Smooth muscle cell (in vitro differentiated cells): ENCODE data around the gene INTS7. TPM values are rescaled to one million over a fixed set of nuclear protein-coding genes. Genes with fewer than 3 reads are reported as not detected.

Experiments
- DNase-seq: peaks from one replicate; lab custom pipeline; 2025; ENCODE audit not compliant: unreplicated experiment; lab: John Stamatoyannopoulos, UW
- H2AFZ ChIP-seq: fragments of 200-600 bp; sonication (generic); 2 replicates; pipeline ENCODE4 v1.6.0; 2016; ENCODE audit warnings: antibody characterized with exemption, low read depth, mild to moderate bottlenecking
- H3F3A ChIP-seq: fragments of 200-600 bp; sonication (generic); 2 replicates; pipeline ENCODE4 v1.6.0; 2017; ENCODE audit warnings: antibody characterized with exemption, low read depth
- H3K27ac ChIP-seq: fragments of 200-600 bp; sonication (generic); 2 replicates; pipeline ENCODE4 v1.5.1; 2016; ENCODE audit warnings: low read depth, mild to moderate bottlenecking
- H3K27me3 ChIP-seq: fragments of 200-600 bp; sonication (generic); 2 replicates; pipeline ENCODE4 v1.6.1; 2016; ENCODE audit warnings: low read depth, mild to moderate bottlenecking
- H3K36me3 ChIP-seq: fragments of 200-600 bp; sonication (generic); 2 replicates; pipeline ENCODE4 v1.5.1; 2016; ENCODE audit warnings: low read depth
- H3K4me1 ChIP-seq: fragments of 200-600 bp; sonication (generic); 2 replicates; pipeline ENCODE4 v1.5.1; 2016; ENCODE audit warnings: low read depth
- H3K4me2 ChIP-seq: fragments of 200-600 bp; sonication (generic); 2 replicates; pipeline ENCODE4 v1.6.0; 2016; ENCODE audit warnings: mild to moderate bottlenecking
- H3K4me3 ChIP-seq: fragments of 200-600 bp; sonication (generic); 2 replicates; pipeline ENCODE4 v1.5.1; 2016; ENCODE audit warnings: mild to moderate bottlenecking
- H3K79me2 ChIP-seq: fragments of 200-600 bp; sonication (generic); 2 replicates; pipeline ENCODE4 v1.6.0; 2016; ENCODE audit warnings: low read depth, mild to moderate bottlenecking
- H3K9ac ChIP-seq: fragments of 200-600 bp; sonication (generic); 2 replicates; pipeline ENCODE4 v1.6.0; 2016; ENCODE audit warnings: low read depth
- H3K9me3 ChIP-seq: fragments of 200-600 bp; sonication (generic); replicated peaks from 2 replicates; pipeline ENCODE4 v1.5.1; 2016; ENCODE audit warnings: low read depth
- H4K20me1 ChIP-seq: fragments of 200-600 bp; sonication (generic); 2 replicates; pipeline ENCODE4 v1.6.0; 2016; ENCODE audit warnings: low read depth
- WGBS: methylation state at CpG from one replicate; pipeline ENCODE4 v1.1.7; 2016; ENCODE audit warnings: low lambda C conversion rate; 5-methylcytosine and 5-hydroxymethylcytosine counted together
- polyA plus RNA-seq: library from polyadenylated mRNA; unstranded; fragments of >200 nt; fragmentation: Nextera tagmentation; extraction: Ambion mirVana; gene quantifications from 2 replicates; pipeline ENCODE4 v1.2.1, GENCODE V29; 2016
- total RNA-seq: library from RNA; depleted of rRNA; stranded (reverse); fragments of >200 nt; gene quantifications from 2 replicates; pipeline ENCODE4 v1.2.3, GENCODE V29; 2014
- TF ChIP-seq, protein P1 (sequence below): fragments of 200-600 bp; sonication (generic); IDR thresholded peaks from 2 replicates; pipeline ENCODE4 v1.5.1; 2017; ENCODE audit warnings: borderline replicate concordance, mild to moderate bottlenecking, antibody characterized with exemption; ENCODE audit not compliant: insufficient read depth, poor library complexity, severe bottlenecking

The INTS7 gene
- total and polyA plus RNA-seq, 2 experiments from 2014 or later = 5.9 to 9.5 TPM

DNA sequence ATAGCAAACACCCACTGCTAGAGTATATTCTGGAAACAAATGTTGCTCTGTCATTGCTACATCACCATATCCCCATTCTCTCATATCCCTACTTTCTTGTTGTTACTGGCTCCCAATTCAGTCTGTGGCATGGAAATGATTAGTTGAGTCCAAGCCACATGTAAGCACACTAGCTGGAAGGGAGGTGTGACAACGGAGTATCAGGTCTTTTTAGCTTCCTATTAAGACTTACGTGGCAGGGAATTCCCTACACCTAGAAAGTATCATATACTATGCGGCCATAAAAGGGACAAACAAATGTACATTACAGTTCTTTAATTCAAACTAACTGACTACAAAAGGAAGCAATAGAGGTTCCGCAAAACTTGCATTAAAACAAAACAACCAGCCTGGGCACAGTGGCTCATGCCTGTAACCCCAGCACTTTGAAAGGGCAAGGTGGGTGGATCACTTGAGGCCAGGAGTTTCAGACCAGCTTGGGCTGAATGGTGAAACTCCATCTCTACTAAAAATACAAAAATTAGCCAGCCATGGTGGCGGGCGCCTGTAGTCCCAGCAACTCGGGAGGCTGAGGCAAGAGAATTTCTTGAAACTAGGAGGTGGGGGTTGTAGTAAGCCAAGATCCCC, 48.6 kb downstream of the INTS7 start:
- Histone ChIP-seq H3K9me3 (no peaks in the 10 kb centered on the region), H3K9ac (no peak overlapping the region), H3F3A (no peaks in the 10 kb centered on the region), H3K79me2 (no peaks in the 10 kb centered on the region), H3K4me3 (no peak overlapping the region), H2AFZ (no peak overlapping the region), H3K36me3 (peaks cover 5% of the 10 kb centered on the region), H3K4me2 (no peak overlapping the region), H4K20me1 (no peaks in the 10 kb centered on the region), H3K27ac (no peak overlapping the region), H3K27me3 (no peaks in the 10 kb centered on the region), H3K4me1 (no peaks in the 10 kb centered on the region)
- WGBS = 96% methylated on average over 7 of the region's 7 CpGs
- TF ChIP-seq, protein P1, sequence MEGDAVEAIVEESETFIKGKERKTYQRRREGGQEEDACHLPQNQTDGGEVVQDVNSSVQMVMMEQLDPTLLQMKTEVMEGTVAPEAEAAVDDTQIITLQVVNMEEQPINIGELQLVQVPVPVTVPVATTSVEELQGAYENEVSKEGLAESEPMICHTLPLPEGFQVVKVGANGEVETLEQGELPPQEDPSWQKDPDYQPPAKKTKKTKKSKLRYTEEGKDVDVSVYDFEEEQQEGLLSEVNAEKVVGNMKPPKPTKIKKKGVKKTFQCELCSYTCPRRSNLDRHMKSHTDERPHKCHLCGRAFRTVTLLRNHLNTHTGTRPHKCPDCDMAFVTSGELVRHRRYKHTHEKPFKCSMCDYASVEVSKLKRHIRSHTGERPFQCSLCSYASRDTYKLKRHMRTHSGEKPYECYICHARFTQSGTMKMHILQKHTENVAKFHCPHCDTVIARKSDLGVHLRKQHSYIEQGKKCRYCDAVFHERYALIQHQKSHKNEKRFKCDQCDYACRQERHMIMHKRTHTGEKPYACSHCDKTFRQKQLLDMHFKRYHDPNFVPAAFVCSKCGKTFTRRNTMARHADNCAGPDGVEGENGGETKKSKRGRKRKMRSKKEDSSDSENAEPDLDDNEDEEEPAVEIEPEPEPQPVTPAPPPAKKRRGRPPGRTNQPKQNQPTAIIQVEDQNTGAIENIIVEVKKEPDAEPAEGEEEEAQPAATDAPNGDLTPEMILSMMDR = no peak
- DNase-seq = no peak

DNA sequence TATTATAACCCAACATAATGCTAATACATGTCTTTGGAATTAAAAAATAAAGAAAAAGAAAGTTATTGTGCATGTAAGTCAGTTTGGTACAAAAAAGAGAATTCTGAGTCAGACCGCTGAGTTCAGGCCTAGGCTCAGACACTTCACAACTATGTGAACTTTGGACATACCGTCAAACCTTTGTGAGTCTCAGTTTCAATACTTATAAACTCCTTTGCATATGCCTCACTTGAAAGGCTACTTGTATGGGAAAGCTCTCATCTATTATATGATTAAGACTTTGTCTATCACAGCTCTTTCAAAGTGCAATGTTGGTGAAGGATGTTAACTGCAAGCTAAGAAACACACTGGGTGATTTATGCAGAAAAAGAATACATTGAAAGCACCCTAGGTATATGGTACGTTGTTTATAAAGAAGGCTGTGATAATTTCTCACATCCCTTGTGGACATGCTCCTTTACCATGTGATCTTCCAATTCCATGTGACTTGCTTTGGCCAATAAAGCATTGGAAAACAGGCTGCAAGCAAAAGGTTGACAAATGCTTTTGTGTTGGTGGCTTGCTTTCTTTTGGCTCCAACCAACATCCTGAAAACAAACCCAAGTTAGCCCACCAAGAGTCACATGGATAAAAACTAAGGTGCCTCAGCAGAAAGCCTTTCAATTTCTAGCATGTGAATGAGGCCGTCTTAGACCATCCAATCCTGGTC, 49.6 kb downstream of the INTS7 start:
- WGBS = 98% methylated on average over 4 of the region's 4 CpGs
- TF ChIP-seq, protein P1 = no peak
- H3K4me3 ChIP-seq = no peak overlapping the region
- no peak overlapping the region for H2AFZ ChIP-seq
- H3K79me2 ChIP-seq = no peaks in the 10 kb centered on the region
- DNase-seq = no peak
- no peak overlapping the region for H3K4me2 ChIP-seq
- no peaks in the 10 kb centered on the region for H3F3A ChIP-seq
- H3K27me3 ChIP-seq = no peaks in the 10 kb centered on the region
- no peak overlapping the region for H3K9ac ChIP-seq
- H3K27ac ChIP-seq = no peak overlapping the region
- H3K4me1 ChIP-seq = no peaks in the 10 kb centered on the region
- no peaks in the 10 kb centered on the region for H3K9me3 ChIP-seq
- peaks cover 5% of the 10 kb centered on the region for H3K36me3 ChIP-seq
- H4K20me1 ChIP-seq = no peaks in the 10 kb centered on the region

DNA sequence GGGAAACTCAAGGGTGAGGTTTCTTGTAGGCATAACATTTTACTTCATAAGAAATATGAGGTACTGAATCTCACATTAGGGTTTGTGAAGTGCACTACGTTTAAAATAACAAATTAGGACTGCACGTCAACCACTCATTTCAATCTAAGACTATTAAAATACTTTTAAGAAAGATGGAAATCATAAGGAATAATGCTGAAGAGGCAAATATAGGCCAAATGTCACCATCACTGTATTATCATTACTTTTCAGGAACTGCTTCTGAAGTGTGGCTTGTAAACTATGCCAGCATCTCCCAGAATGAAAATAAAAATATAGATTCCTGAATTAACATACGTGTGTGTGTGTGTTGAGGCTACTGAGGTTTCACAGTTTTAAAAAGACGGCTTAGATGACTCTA, 56.8 kb downstream of the INTS7 start:
- H3K4me1 ChIP-seq = no peaks in the 10 kb centered on the region
- no peaks in the 10 kb centered on the region for H3K27me3 ChIP-seq
- H3K79me2 ChIP-seq = no peaks in the 10 kb centered on the region
- H3K4me2 ChIP-seq = no peak overlapping the region
- H3K4me3 ChIP-seq = no peak overlapping the region
- TF ChIP-seq, protein P1 = no peak
- H4K20me1 ChIP-seq = no peaks in the 10 kb centered on the region
- peaks cover 4% of the 10 kb centered on the region for H3K36me3 ChIP-seq
- WGBS = 98% methylated on average over 4 of the region's 4 CpGs
- no peak overlapping the region for H3K9ac ChIP-seq
- H2AFZ ChIP-seq = no peak overlapping the region
- H3K9me3 ChIP-seq = no peaks in the 10 kb centered on the region
- no peak overlapping the region for H3K27ac ChIP-seq
- H3F3A ChIP-seq = no peaks in the 10 kb centered on the region
- no peak for DNase-seq
